ENCODE data around the gene COX10.
"Not testable (repeated sequence)": the region's sequence is repeated elsewhere in the genome, so short reads cannot be mapped to it uniquely, and the experiment has no call there.

DNA sequence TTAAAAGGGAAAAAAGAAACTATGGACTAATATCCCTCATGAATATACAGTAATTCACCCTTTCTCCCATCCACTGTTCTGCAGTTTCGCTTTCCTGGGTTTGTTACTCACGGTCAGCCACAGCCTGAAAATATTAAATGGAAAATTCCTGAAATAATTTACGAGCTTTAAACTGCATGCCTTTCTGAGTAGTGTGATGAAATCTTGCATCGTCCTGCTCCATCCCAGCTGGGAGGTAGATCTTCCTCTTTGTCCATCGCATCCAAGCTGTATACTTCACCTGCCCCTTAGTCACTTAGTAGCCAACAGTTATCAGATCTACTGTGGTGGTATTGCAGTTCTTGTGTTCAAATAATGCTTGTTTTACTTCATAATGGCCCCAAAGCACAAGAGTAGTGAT, 39.5 kb upstream of the COX10 start:
- TF ChIP-seq, protein P1, sequence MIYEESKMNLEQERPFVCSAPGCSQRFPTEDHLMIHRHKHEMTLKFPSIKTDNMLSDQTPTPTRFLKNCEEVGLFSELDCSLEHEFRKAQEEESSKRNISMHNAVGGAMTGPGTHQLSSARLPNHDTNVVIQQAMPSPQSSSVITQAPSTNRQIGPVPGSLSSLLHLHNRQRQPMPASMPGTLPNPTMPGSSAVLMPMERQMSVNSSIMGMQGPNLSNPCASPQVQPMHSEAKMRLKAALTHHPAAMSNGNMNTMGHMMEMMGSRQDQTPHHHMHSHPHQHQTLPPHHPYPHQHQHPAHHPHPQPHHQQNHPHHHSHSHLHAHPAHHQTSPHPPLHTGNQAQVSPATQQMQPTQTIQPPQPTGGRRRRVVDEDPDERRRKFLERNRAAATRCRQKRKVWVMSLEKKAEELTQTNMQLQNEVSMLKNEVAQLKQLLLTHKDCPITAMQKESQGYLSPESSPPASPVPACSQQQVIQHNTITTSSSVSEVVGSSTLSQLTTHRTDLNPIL (CRISPR knock-in tag; IDR thresholded peaks at IDR 0.05; ENCODE audit: low read depth), result not testable (repeated sequence)
- TF ChIP-seq ZFP30, RARB, SNAI2 (CRISPR knock-in tag; IDR thresholded peaks at IDR 0.05): not testable (repeated sequence)
- TF ChIP-seq, protein P2, sequence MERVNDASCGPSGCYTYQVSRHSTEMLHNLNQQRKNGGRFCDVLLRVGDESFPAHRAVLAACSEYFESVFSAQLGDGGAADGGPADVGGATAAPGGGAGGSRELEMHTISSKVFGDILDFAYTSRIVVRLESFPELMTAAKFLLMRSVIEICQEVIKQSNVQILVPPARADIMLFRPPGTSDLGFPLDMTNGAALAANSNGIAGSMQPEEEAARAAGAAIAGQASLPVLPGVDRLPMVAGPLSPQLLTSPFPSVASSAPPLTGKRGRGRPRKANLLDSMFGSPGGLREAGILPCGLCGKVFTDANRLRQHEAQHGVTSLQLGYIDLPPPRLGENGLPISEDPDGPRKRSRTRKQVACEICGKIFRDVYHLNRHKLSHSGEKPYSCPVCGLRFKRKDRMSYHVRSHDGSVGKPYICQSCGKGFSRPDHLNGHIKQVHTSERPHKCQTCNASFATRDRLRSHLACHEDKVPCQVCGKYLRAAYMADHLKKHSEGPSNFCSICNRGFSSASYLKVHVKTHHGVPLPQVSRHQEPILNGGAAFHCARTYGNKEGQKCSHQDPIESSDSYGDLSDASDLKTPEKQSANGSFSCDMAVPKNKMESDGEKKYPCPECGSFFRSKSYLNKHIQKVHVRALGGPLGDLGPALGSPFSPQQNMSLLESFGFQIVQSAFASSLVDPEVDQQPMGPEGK (CRISPR knock-in tag; IDR thresholded peaks at IDR 0.05; ENCODE audit: borderline replicate concordance), result not testable (repeated sequence)
